A549 (cell line): Measurements from ENCODE around the gene DCP1A. TPM values are rescaled to one million over a fixed set of nuclear protein-coding genes. Genes with fewer than 3 reads are reported as not detected.

Source experiments
- ATAC-seq, 2 experiments: fragments of 200-7000 bp in 1 of 2; fragments of >200 bp in 1 of 2; cut with Nextera tagmentation in 1 of 2; cut with Tn5 transposase in 1 of 2; 3 replicates each; pipeline versions ENCODE4 v1.8.0 to v1.9.1; 2018 to 2020; ENCODE audit warnings: mild to moderate bottlenecking in 1 of 2, moderate library complexity in 1 of 2
- CTCF ChIA-PET: fragments of 300-600 bp; sonication (Branson Sonifier 250); formaldehyde crosslinking; extraction: SDS; loops from one replicate; lab custom pipeline; 2021; ENCODE audit warnings: antibody characterized with exemption, inconsistent platforms; lab: Yijun Ruan, JAX
- POLR2A ChIA-PET: fragments of 350-600 bp; formaldehyde crosslinking; extraction: SDS; loops from one replicate; lab custom pipeline; 2021; ENCODE audit warnings: antibody characterized with exemption, inconsistent platforms; lab: Yijun Ruan, JAX
- DNase-seq, 2 experiments: peaks; one replicate each; pipeline versions ENCODE4 v3.0.0 to v3.0.0-alpha.2; 2011 to 2016; ENCODE audit warnings: low read depth in 1 of 2, low spot score in 1 of 2
- FAIRE-seq: peaks from 2 replicates; lab custom pipeline; 2011; peaks lifted over from hg19 to GRCh38; lab: Jason Lieb, UNC
- H3K27ac ChIP-seq, 2 experiments: fragments of >200 bp; sonication (Bioruptor Twin); formaldehyde crosslinking; 3 replicates each; pipeline ENCODE4 v1.5.1; 2016 to 2017
- H3K4me1 ChIP-seq: fragments of >200 bp; sonication (Bioruptor Twin); formaldehyde crosslinking; 3 replicates; pipeline ENCODE4 v1.6.1; 2016
- H3K4me2 ChIP-seq: fragments of >200 bp; sonication (Bioruptor Twin); formaldehyde crosslinking; 3 replicates; pipeline ENCODE4 v1.6.1; 2016
- H3K4me3 ChIP-seq: fragments of >200 bp; sonication (Bioruptor Twin); formaldehyde crosslinking; 3 replicates; pipeline ENCODE4 v1.5.1; 2016
- H3K9me3 ChIP-seq: fragments of >200 bp; sonication (Bioruptor Twin); formaldehyde crosslinking; 3 replicates; pipeline ENCODE4 v1.6.1; 2016
- BCL3 ChIP-seq: fragments of >200 bp; sonication (Bioruptor Twin); formaldehyde crosslinking; IDR thresholded peaks from 3 replicates; pipeline ENCODE4 v1.6.1; 2016
- BHLHE40 ChIP-seq: IDR thresholded peaks from 2 replicates; pipeline ENCODE4 v1.6.1; 2012; ENCODE audit warnings: low read depth, low read length, inconsistent platforms
- CBX2 ChIP-seq: fragments of 200-600 bp; sonication (generic); IDR thresholded peaks from 2 replicates; pipeline ENCODE4 v1.6.1; 2016; ENCODE audit warnings: low read depth, mild to moderate bottlenecking, borderline replicate concordance
- CHD2 ChIP-seq: fragments of 150-350 bp; IDR thresholded peaks from 2 replicates; pipeline ENCODE4 v1.6.1; 2014; ENCODE audit warnings: low read length; ENCODE audit not compliant: partially characterized antibody
- CTCF ChIP-seq: fragments of >200 bp; sonication (Bioruptor Twin); formaldehyde crosslinking; IDR thresholded peaks from 3 replicates; pipeline ENCODE4 v1.5.1; 2016
- E2F6 ChIP-seq: IDR thresholded peaks from 2 replicates; pipeline ENCODE4 v1.6.1; 2012; ENCODE audit warnings: low read depth, borderline replicate concordance
- EHMT2 ChIP-seq: fragments of 200-600 bp; sonication (generic); IDR thresholded peaks from 2 replicates; pipeline ENCODE4 v1.6.1; 2016; ENCODE audit warnings: antibody characterized with exemption, low read depth, mild to moderate bottlenecking, moderate library complexity
- EP300 ChIP-seq, 2 experiments: fragments of >200 bp; sonication (Bioruptor Twin); formaldehyde crosslinking; IDR thresholded peaks; 2 replicates in 1 of 2; 3 replicates in 1 of 2; pipeline ENCODE4 v1.6.1; 2016 to 2017
- ESRRA ChIP-seq: fragments of 150-350 bp; IDR thresholded peaks from 2 replicates; pipeline ENCODE4 v1.6.1; 2014; ENCODE audit warnings: mild to moderate bottlenecking, low read length, borderline replicate concordance
- FOSB ChIP-seq: fragments of 250-450 bp; sonication (Bioruptor Pico); IDR thresholded peaks from 2 replicates; pipeline ENCODE4 v1.5.0; 2020; ENCODE audit warnings: mild to moderate bottlenecking, moderate library complexity
- FOSL2 ChIP-seq, 2 experiments: fragments of 450-650 bp in 1 of 2; fragments of >200 bp in 1 of 2; sonication (Bioruptor Twin) in 1 of 2; formaldehyde crosslinking; IDR thresholded peaks; 2 replicates each; pipeline versions ENCODE4 v1.5.0 to v1.6.1; 2016 to 2020; ENCODE audit warnings: mild to moderate bottlenecking in 1 of 2, moderate library complexity in 1 of 2
- FOXS1 ChIP-seq: fragments of 250-450 bp; sonication (Bioruptor Pico); IDR thresholded peaks from 2 replicates; pipeline ENCODE4 v1.5.0; 2020; ENCODE audit warnings: mild to moderate bottlenecking, moderate library complexity
- HES2 ChIP-seq: fragments of >200 bp; sonication (Bioruptor Twin); formaldehyde crosslinking; IDR thresholded peaks from 2 replicates; pipeline ENCODE4 v1.6.1; 2016
- HMGXB4 ChIP-seq: fragments of 250-450 bp; sonication (Bioruptor Pico); IDR thresholded peaks from 2 replicates; pipeline ENCODE4 v1.5.0; 2021; ENCODE audit warnings: mild to moderate bottlenecking, moderate library complexity, borderline replicate concordance
- HOXB13 ChIP-seq: fragments of 250-450 bp; sonication (Bioruptor Pico); IDR thresholded peaks from 2 replicates; pipeline ENCODE4 v1.5.0; 2020; ENCODE audit warnings: low read depth, mild to moderate bottlenecking, moderate library complexity
- JUN ChIP-seq, 2 experiments: fragments of >200 bp; sonication (Bioruptor Twin); formaldehyde crosslinking; IDR thresholded peaks; 2 replicates in 1 of 2; 3 replicates in 1 of 2; pipeline ENCODE4 v1.6.1; 2016 to 2017
- JUNB ChIP-seq: fragments of >200 bp; sonication (Bioruptor Twin); formaldehyde crosslinking; IDR thresholded peaks from 2 replicates; pipeline ENCODE4 v1.6.1; 2016
- MAZ ChIP-seq: fragments of 150-350 bp; IDR thresholded peaks from 2 replicates; pipeline ENCODE4 v1.6.1; 2014; ENCODE audit warnings: antibody characterized with exemption, low read depth, low read length, borderline replicate concordance
- NPAS2 ChIP-seq: fragments of 250-450 bp; sonication (Bioruptor Pico); IDR thresholded peaks from 2 replicates; pipeline ENCODE4 v1.8.0; 2022; ENCODE audit warnings: mild to moderate bottlenecking, moderate library complexity, borderline replicate concordance
- NR3C1 ChIP-seq: fragments of >200 bp; sonication (Bioruptor Twin); formaldehyde crosslinking; IDR thresholded peaks from 3 replicates; pipeline ENCODE4 v1.6.1; 2017
- PBX3 ChIP-seq: IDR thresholded peaks from 2 replicates; pipeline ENCODE4 v1.6.1; 2012
- PHF8 ChIP-seq: fragments of 200-600 bp; sonication (generic); IDR thresholded peaks from 2 replicates; pipeline ENCODE4 v1.6.1; 2016; ENCODE audit warnings: low read depth, mild to moderate bottlenecking, antibody characterized with exemption, moderate library complexity, borderline replicate concordance
- POLR2AphosphoS2 ChIP-seq: conservative IDR thresholded peaks from 2 replicates; pipeline ENCODE4 v1.6.1; 2012; ENCODE audit warnings: low read length, improper control_type of control experiment, inconsistent platforms
- RAD21 ChIP-seq, 2 experiments: fragments of >200 bp in 1 of 2; sonication (Bioruptor Twin) in 1 of 2; formaldehyde crosslinking in 1 of 2; IDR thresholded peaks in 1 of 2; conservative IDR thresholded peaks in 1 of 2; 2 replicates in 1 of 2; 3 replicates in 1 of 2; pipeline ENCODE4 v1.6.1; 2012 to 2018; ENCODE audit warnings: inconsistent platforms in 1 of 2
- RNF2 ChIP-seq: fragments of 200-600 bp; sonication (generic); IDR thresholded peaks from 2 replicates; pipeline ENCODE4 v1.6.1; 2016; ENCODE audit warnings: low read depth, mild to moderate bottlenecking, antibody characterized with exemption, moderate library complexity, borderline replicate concordance
- ZC3H11A ChIP-seq: fragments of 450-650 bp; IDR thresholded peaks from 2 replicates; pipeline ENCODE4 v1.6.1; 2014; ENCODE audit warnings: antibody characterized with exemption, mild to moderate bottlenecking
- ZSCAN20 ChIP-seq: fragments of 250-450 bp; sonication (Bioruptor Pico); IDR thresholded peaks from 2 replicates; pipeline ENCODE4 v1.8.0; 2022; ENCODE audit warnings: mild to moderate bottlenecking, moderate library complexity
- WGBS: methylation state at CpG from one replicate; pipeline ENCODE4 v1.1.6; 2017; ENCODE audit errors: missing lambda C conversion rate; 5-methylcytosine and 5-hydroxymethylcytosine counted together
- polyA plus RNA-seq, 4 experiments: library from polyadenylated mRNA; depleted of rRNA in 3 of 4; stranded (reverse); fragments of >200 nt; fragmentation: RNase III in 1 of 4; extraction: RNeasy Plus Mini Kit Qiagen cat#74134 plus additional on column Dnase treatment in 1 of 4; gene quantifications; 2 replicates in 3 of 4; 3 replicates in 1 of 4; pipeline ENCODE4 v1.2.3, GENCODE V29; 2011 to 2017

Gene DCP1A
- polyA plus RNA-seq, 2 of the 4 experiments (the other 2 are of a cell fraction): 7.3 to 27.4 TPM

- 5% methylated on average over 9 of the region's 9 CpGs for WGBS
- DNase-seq (peak in 1 of 2 experiments; percentile 13), FAIRE-seq (no peak), ATAC-seq (no peak)
- CTCF ChIA-PET: interaction anchor here (1.1 kb wide), 1 partner anchor 22 kb away, joined by 4 read pairs; no protein-coding TSS in a partner anchor
- H3K4me2 ChIP-seq: peak overlapping the region; percentile 76
- peak overlapping the region; percentile 96 for H3K4me3 ChIP-seq
- peak overlapping the region; percentile 98 to 99 for H3K27ac ChIP-seq
- TF ChIP-seq EP300 (IDR thresholded peaks at IDR 0.05) (no peak), PHF8 (no peak), HES2 (no peak), ZSCAN20 (CRISPR knock-in tag) (no peak), CTCF (no peak), MAZ (no peak), FOSB (CRISPR knock-in tag) (no peak), RNF2 (no peak), CHD2 (no peak), FOSL2 (IDR thresholded peaks at IDR 0.05) (no peak), FOSL2 (CRISPR knock-in tag; IDR thresholded peaks at IDR 0.05) (no peak), CBX2 (no peak), RAD21 (conservative IDR thresholded peaks at IDR 0.05 in 1 of 2, IDR thresholded peaks at IDR 0.05 in 1 of 2) (no peak), PBX3 (no peak)
- POLR2A ChIA-PET: no interaction called here
- H3K9me3 ChIP-seq: no peaks in the 10 kb centered on the region
- peaks cover 40% of the 10 kb centered on the region for H3K4me1 ChIP-seq
These were observed 829 bp downstream of the DCP1A start for GRCh38 chr3:53346514-53346913.

GRCh38 chr3:53342353-53342752 lies 5.0 kb downstream of the DCP1A start:
- DNase-seq (peak in 1 of 2 experiments; percentile 25), ATAC-seq (no peak; a peak in 1 of 6 replicates), FAIRE-seq (no peak)
- peaks cover 27% of the 10 kb centered on the region for H3K4me1 ChIP-seq
- peak overlapping the region; percentile 9 to 46; a peak in 2 of 6 replicates for H3K27ac ChIP-seq
- no peaks in the 10 kb centered on the region for H3K9me3 ChIP-seq
- TF ChIP-seq EP300 (IDR thresholded peaks at IDR 0.05): no peak
- TF ChIP-seq BCL3: no peak
- TF ChIP-seq HOXB13 (CRISPR knock-in tag): no peak
- no peak for TF ChIP-seq NR3C1
- TF ChIP-seq E2F6: no peak
- no peak for TF ChIP-seq POLR2AphosphoS2
- no peak for TF ChIP-seq JUN (IDR thresholded peaks at IDR 0.05)
- TF ChIP-seq BHLHE40: no peak
- no peak for TF ChIP-seq ESRRA
- no peak for TF ChIP-seq ZSCAN20 (CRISPR knock-in tag)
- TF ChIP-seq EHMT2: no peak
- no peak for TF ChIP-seq FOSL2 (IDR thresholded peaks at IDR 0.05)
- no peak for TF ChIP-seq FOSL2 (CRISPR knock-in tag; IDR thresholded peaks at IDR 0.05)
- no peak for TF ChIP-seq JUNB
- TF ChIP-seq HMGXB4 (CRISPR knock-in tag): no peak
- TF ChIP-seq PBX3: no peak
- TF ChIP-seq FOSB (CRISPR knock-in tag): no peak
- no peak for TF ChIP-seq ZC3H11A
- TF ChIP-seq NPAS2: no peak
- TF ChIP-seq FOXS1 (CRISPR knock-in tag): no peak
- POLR2A ChIA-PET: no interaction called here
- H3K4me3 ChIP-seq: no peak overlapping the region
- H3K4me2 ChIP-seq: peak overlapping the region; percentile 63
- CTCF ChIA-PET: interaction anchor here (0.6 to 1.5 kb wide), 3 partner anchors 12 to 22 kb away, joined by 3 to 4 read pairs (median 3); no protein-coding TSS in a partner anchor
- 12% methylated on average over 3 of the region's 3 CpGs for WGBS
